ENCODE results near the gene SHOC2. TPM values are rescaled to one million over a fixed set of nuclear protein-coding genes. Genes with fewer than 3 reads are reported as not detected.

The SHOC2 gene
- polyA plus RNA-seq, 3 donors, result 13.9 to 69.9 (median 68.9) TPM

GRCh38 chr10:110963162-110963561 lies 43.8 kb downstream of the SHOC2 start:
- no peak for TF ChIP-seq CTCF (IDR thresholded peaks at IDR 0.05)
- Mint-ChIP-seq H3K27me3 (ENCODE audit: low read depth in 3 of 3) (no peaks in the 10 kb centered on the region), H3K4me3 (no peak overlapping the region), H3K9me3 (no peaks in the 10 kb centered on the region), H3K27ac (peak overlapping the region in 4 of 7 donors; percentile 4 to 59 (median 37)), H3K4me1 (peaks cover 21% of the 10 kb centered on the region), H3K36me3 (peaks cover 10 to 17% of the 10 kb centered on the region in 2 donors)
- Histone ChIP-seq H3K27ac (ENCODE audit: low read depth in 1 of 2, low read length in 2 of 2) (no peak overlapping the region), H3K4me2 (replicated peaks; ENCODE audit: extremely low read depth, low read length, poor library complexity, severe bottlenecking) (no peak overlapping the region), H3K9ac (ENCODE audit: insufficient read depth, low read length, poor library complexity, severe bottlenecking) (no peak overlapping the region), H3K27me3 (ENCODE audit: control insufficient read depth in 2 of 2, insufficient read depth in 2 of 2, low read length in 2 of 2) (no peaks in the 10 kb centered on the region), H3K36me3 (replicated peaks in 1 of 2; ENCODE audit: control insufficient read depth in 1 of 2, insufficient read depth in 2 of 2, low read length in 2 of 2) (peaks cover 5 to 24% of the 10 kb centered on the region in 2 donors), H3K4me3 (replicated peaks in 1 of 3; ENCODE audit: low read depth in 2 of 3, low read length in 3 of 3) (no peak overlapping the region), H3K9me3 (replicated peaks in 1 of 2; ENCODE audit: control insufficient read depth in 1 of 2, insufficient read depth in 1 of 2, low read length in 2 of 2) (no peaks in the 10 kb centered on the region), H4K20me1 (ENCODE audit: insufficient read depth, low read length) (peaks cover 99% of the 10 kb centered on the region), H3K79me2 (ENCODE audit: insufficient read depth, low read length) (peaks cover 100% of the 10 kb centered on the region), H3K4me1 (ENCODE audit: control insufficient read depth in 1 of 2, insufficient read depth in 2 of 2, low read length in 2 of 2) (no peaks in the 10 kb centered on the region), H2AFZ (ENCODE audit: insufficient read depth, low read depth, low read length, poor library complexity, severe bottlenecking) (no peak overlapping the region)
- no CpG with 5 or more reads among the region's 2 CpGs for WGBS (ENCODE audit: insufficient coverage)
- no peak for DNase-seq
- intact Hi-C loops (cut with micrococcal nuclease), result no loop called here

- intact Hi-C loops (cut with micrococcal nuclease), result no loop called here
- no peak for TF ChIP-seq CTCF (IDR thresholded peaks at IDR 0.05)
- WGBS (ENCODE audit: insufficient coverage), result no CpG with 5 or more reads among the region's 5 CpGs
Measured at GRCh38 chr10:110964681-110965080, 45.3 kb downstream of the SHOC2 start.

More at GRCh38 chr10:110964681-110965080, 45.3 kb downstream of the SHOC2 start:
- Mint-ChIP-seq H3K4me3 (no peak overlapping the region), H3K36me3 (peaks cover 8 to 13% of the 10 kb centered on the region in 2 donors), H3K27ac (no peak overlapping the region), H3K27me3 (ENCODE audit: low read depth in 3 of 3) (no peaks in the 10 kb centered on the region), H3K9me3 (no peaks in the 10 kb centered on the region), H3K4me1 (peaks cover 22% of the 10 kb centered on the region)
- no peaks in the 10 kb centered on the region for H3K27me3 ChIP-seq (ENCODE audit: control insufficient read depth in 2 of 2, insufficient read depth in 2 of 2, low read length in 2 of 2)
- H3K36me3 ChIP-seq (replicated peaks in 1 of 2; ENCODE audit: control insufficient read depth in 1 of 2, insufficient read depth in 2 of 2, low read length in 2 of 2), result peaks cover 5 to 24% of the 10 kb centered on the region in 2 donors
- H2AFZ ChIP-seq (ENCODE audit: insufficient read depth, low read depth, low read length, poor library complexity, severe bottlenecking), result no peak overlapping the region
- no peaks in the 10 kb centered on the region for H3K9me3 ChIP-seq (replicated peaks in 1 of 2; ENCODE audit: control insufficient read depth in 1 of 2, insufficient read depth in 1 of 2, low read length in 2 of 2)
- peak overlapping the region in 1 of 2 donors; percentile 4 for H3K27ac ChIP-seq (ENCODE audit: low read depth in 1 of 2, low read length in 2 of 2)
- H4K20me1 ChIP-seq (ENCODE audit: insufficient read depth, low read length), result peaks cover 100% of the 10 kb centered on the region
- no peak overlapping the region for H3K9ac ChIP-seq (ENCODE audit: insufficient read depth, low read length, poor library complexity, severe bottlenecking)
- DNase-seq, result no peak
- no peak overlapping the region for H3K4me2 ChIP-seq (replicated peaks; ENCODE audit: extremely low read depth, low read length, poor library complexity, severe bottlenecking)
- H3K79me2 ChIP-seq (ENCODE audit: insufficient read depth, low read length), result peaks cover 99% of the 10 kb centered on the region
- H3K4me3 ChIP-seq (replicated peaks in 1 of 3; ENCODE audit: low read depth in 2 of 3, low read length in 3 of 3), result no peak overlapping the region
- no peaks in the 10 kb centered on the region for H3K4me1 ChIP-seq (ENCODE audit: control insufficient read depth in 1 of 2, insufficient read depth in 2 of 2, low read length in 2 of 2)
